ENCODE measurements around the gene LRRK1. TPM values are rescaled to one million over a fixed set of nuclear protein-coding genes. Genes with fewer than 3 reads are reported as not detected.

The LRRK1 gene
- polyA plus RNA-seq, 1 donor from 2014 or later, result 13.2 TPM

- H3K27me3 Mint-ChIP-seq, result no peaks in the 10 kb centered on the region
- H3K4me3 Mint-ChIP-seq, result peak overlapping the region in 3 of 4 donors; percentile 5 to 72 (median 12)
- H3K27ac Mint-ChIP-seq, result peak overlapping the region in 2 of 3 donors; percentile 6 to 28
- H3K4me1 Mint-ChIP-seq, result peaks cover 47 to 63% (median 61%) of the 10 kb centered on the region in 3 donors
- peaks cover 5% of the 10 kb centered on the region for H3K36me3 Mint-ChIP-seq
- no peaks in the 10 kb centered on the region for H3K9me3 Mint-ChIP-seq
These were observed 12.2 kb downstream of the LRRK1 start for GRCh38 chr15:100931143-100931890.

DNA sequence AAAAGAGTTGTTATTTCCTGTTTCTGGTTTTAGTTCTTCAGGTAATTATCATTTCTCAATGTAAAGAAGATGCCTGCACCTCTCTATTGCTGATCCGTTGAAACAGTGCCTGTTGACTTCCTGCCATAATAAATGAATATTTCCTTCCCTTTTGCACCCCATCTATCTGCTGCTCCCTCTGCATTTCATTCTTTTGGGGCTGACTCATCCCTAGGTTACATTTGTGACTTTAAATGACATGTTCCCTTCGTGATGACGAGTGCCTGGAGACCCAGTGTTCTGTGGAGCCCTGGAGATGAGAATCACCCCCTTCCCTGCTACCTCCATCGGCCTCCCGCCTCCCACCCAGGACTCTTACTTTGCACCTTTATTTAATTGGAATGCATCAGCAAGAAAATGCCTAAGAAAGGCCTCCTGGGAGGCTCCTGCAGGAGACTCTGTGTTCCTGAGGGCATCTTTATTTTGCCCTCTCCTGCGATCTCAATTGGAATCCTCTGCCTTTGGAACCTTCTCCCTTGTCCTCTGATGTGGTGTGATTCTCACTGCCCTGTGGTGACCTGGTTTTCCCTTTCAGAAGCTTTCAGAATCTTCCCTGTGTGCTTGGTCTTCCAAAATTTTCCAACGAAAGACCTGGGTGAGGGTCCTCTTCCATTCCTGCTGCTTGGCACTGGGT, 13.7 kb downstream of the LRRK1 start:
- H3K27me3 Mint-ChIP-seq, result no peaks in the 10 kb centered on the region
- peaks cover 5% of the 10 kb centered on the region for H3K36me3 Mint-ChIP-seq
- no peaks in the 10 kb centered on the region for H3K9me3 Mint-ChIP-seq
- peak overlapping the region in 2 of 4 donors; percentile 15 to 72 for H3K4me3 Mint-ChIP-seq
- H3K4me1 Mint-ChIP-seq, result peaks cover 38 to 50% (median 50%) of the 10 kb centered on the region in 3 donors
- H3K27ac Mint-ChIP-seq, result peak overlapping the region in 1 of 3 donors; percentile 28

- H3K27me3 Mint-ChIP-seq, result no peaks in the 10 kb centered on the region
- peak overlapping the region in 2 of 3 donors; percentile 29 to 80 for H3K27ac Mint-ChIP-seq
- no peak overlapping the region for H3K4me3 Mint-ChIP-seq
- peaks cover 3% of the 10 kb centered on the region for H3K36me3 Mint-ChIP-seq
- peaks cover 35 to 48% (median 46%) of the 10 kb centered on the region in 3 donors for H3K4me1 Mint-ChIP-seq
- H3K9me3 Mint-ChIP-seq, result no peaks in the 10 kb centered on the region
These were observed 15.0 kb downstream of the LRRK1 start for GRCh38 chr15:100934166-100934565.

GRCh38 chr15:100934726-100935125, 15.6 kb downstream of the LRRK1 start:
- Mint-ChIP-seq H3K9me3 (no peaks in the 10 kb centered on the region), H3K4me3 (peak overlapping the region in 3 of 4 donors; percentile 19 to 88 (median 45)), H3K4me1 (peaks cover 31 to 43% (median 42%) of the 10 kb centered on the region in 3 donors), H3K27ac (peak overlapping the region; percentile 6 to 80 (median 29)), H3K36me3 (peaks cover 3% of the 10 kb centered on the region), H3K27me3 (no peaks in the 10 kb centered on the region)

- no peak overlapping the region for H3K27ac Mint-ChIP-seq
- H3K4me1 Mint-ChIP-seq, result peaks cover 14 to 32% (median 28%) of the 10 kb centered on the region in 3 donors
- no peaks in the 10 kb centered on the region for H3K27me3 Mint-ChIP-seq
- H3K36me3 Mint-ChIP-seq, result peaks cover 3% of the 10 kb centered on the region
- H3K9me3 Mint-ChIP-seq, result no peaks in the 10 kb centered on the region
- no peak overlapping the region for H3K4me3 Mint-ChIP-seq
These were observed 18.0 kb downstream of the LRRK1 start for GRCh38 chr15:100937171-100937570.

DNA sequence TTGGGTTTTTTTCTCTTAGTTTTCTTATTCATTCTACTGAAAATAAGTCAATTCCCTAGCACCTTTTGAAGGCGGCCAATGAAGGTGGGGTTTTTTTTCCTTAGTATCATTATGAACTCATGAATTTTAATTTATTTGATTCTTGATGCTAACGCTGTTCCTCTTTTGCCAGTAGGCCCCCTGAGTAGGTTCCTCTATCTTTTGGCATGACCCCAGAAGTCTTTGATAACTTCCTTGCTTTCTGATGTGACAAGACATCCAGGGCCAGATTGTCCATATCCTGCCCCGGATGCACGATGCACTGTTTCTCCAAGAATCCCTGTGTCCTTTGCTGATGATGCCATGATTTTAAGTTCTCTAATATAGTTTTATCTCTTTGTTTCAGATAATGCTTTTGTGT, 20.6 kb downstream of the LRRK1 start:
- Mint-ChIP-seq H3K9me3 (no peaks in the 10 kb centered on the region), H3K4me1 (peaks cover 21 to 29% (median 28%) of the 10 kb centered on the region in 3 donors), H3K4me3 (no peak overlapping the region), H3K27me3 (no peaks in the 10 kb centered on the region), H3K27ac (no peak overlapping the region), H3K36me3 (peaks cover 5% of the 10 kb centered on the region)

DNA sequence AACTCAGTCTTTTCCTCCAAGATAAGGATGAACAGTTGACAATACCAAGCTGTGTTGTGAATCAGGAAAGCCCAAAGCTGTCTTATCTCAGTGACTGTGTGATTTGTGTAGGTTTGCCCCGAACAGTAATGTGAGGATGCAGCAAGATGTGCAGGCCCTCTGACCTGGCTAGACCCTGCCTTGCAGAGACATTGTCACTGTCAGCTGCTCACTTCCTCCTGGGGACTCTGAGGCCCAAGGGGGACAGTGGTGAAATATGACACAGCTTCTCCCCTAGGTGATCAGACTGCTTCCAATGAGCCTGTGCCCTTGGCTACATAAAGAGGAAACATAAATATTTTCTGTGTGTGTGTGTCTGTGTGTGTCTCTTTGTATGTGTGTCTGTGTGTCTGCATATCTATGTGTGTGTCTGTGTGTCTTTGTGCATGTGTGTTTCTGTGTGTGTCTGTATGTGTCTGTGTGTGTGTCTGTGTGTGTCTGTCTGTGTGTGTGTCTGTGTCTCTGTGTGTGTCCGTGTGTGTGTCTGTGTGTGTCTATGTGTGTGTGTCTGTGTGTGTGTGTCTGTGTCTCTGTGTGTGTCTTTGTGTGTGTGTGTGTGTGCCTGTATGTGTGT, 21.7 kb downstream of the LRRK1 start:
- no peak overlapping the region for H3K4me3 Mint-ChIP-seq
- peaks cover 5% of the 10 kb centered on the region for H3K36me3 Mint-ChIP-seq
- H3K9me3 Mint-ChIP-seq, result no peaks in the 10 kb centered on the region
- H3K27me3 Mint-ChIP-seq, result no peaks in the 10 kb centered on the region
- H3K27ac Mint-ChIP-seq, result no peak overlapping the region
- peaks cover 17 to 27% (median 25%) of the 10 kb centered on the region in 3 donors for H3K4me1 Mint-ChIP-seq

DNA sequence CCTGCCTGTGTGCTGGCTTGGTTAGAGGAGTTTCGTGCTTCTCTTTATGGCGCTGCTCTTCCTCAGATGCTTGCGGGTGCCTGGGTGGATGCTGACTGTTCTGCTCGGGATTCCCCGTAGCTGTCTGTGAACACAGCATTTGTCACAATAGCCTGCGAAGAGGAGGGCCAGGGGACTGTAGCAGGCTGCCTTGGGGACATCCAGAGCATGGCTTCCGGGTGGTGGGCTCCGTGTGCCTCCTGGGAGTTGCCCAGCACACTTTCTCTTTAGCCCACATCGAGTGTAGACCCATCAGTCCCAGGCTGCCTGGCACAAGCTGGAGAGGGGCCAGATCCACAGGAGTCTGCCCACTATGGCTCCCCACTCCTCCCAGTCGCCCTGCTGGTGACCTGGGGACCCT, 22.4 kb downstream of the LRRK1 start:
- Mint-ChIP-seq H3K9me3 (no peaks in the 10 kb centered on the region), H3K4me3 (peak overlapping the region in 1 of 4 donors; percentile 67), H3K27ac (no peak overlapping the region), H3K4me1 (peaks cover 17 to 27% (median 26%) of the 10 kb centered on the region in 3 donors), H3K36me3 (peaks cover 5% of the 10 kb centered on the region), H3K27me3 (no peaks in the 10 kb centered on the region)

- no peaks in the 10 kb centered on the region for H3K9me3 Mint-ChIP-seq
- H3K4me3 Mint-ChIP-seq, result peak overlapping the region in 2 of 4 donors; percentile 63 to 85
- no peaks in the 10 kb centered on the region for H3K27me3 Mint-ChIP-seq
- H3K36me3 Mint-ChIP-seq, result peaks cover 5% of the 10 kb centered on the region
- H3K27ac Mint-ChIP-seq, result peak overlapping the region in 2 of 3 donors; percentile 43 to 60
- H3K4me1 Mint-ChIP-seq, result peaks cover 15 to 33% (median 30%) of the 10 kb centered on the region in 3 donors
These were observed 23.7 kb downstream of the LRRK1 start for GRCh38 chr15:100942656-100943425.

DNA sequence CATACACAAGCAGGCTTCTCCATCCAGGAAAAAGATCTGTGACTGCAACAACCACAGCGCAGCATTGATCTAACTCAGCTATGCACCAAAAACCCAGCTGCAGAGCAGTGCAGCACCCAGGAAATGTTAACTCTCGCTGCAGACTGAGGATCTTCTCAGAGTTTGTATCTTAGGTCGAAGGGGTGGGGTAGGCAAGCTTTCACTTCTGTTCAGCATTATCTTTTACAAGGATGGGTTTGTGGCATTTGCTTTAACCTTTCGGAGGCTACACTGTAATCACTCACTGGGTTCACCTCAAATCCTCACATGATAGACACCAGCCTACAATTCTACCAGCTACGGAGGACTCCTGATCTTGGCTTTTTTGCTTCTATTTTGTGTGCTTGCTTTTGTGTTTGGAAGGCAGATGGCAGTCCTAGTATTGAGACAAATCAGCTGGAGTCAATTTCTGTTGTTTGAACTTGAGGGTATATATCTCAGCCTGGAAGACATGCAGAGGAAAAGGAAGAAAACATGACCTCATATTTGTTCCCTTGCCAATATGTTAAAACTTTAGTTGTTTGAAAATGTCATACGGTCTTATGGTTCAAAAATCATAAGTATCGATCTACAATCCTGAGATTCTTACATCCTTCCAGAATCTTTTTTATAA, 25.2 kb downstream of the LRRK1 start:
- Mint-ChIP-seq H3K27ac (peak overlapping the region in 1 of 3 donors; percentile 60), H3K4me1 (peaks cover 26 to 48% (median 42%) of the 10 kb centered on the region in 3 donors), H3K36me3 (peaks cover 5% of the 10 kb centered on the region), H3K9me3 (no peaks in the 10 kb centered on the region), H3K27me3 (no peaks in the 10 kb centered on the region), H3K4me3 (peak overlapping the region in 3 of 4 donors; percentile 15 to 45 (median 17))

DNA sequence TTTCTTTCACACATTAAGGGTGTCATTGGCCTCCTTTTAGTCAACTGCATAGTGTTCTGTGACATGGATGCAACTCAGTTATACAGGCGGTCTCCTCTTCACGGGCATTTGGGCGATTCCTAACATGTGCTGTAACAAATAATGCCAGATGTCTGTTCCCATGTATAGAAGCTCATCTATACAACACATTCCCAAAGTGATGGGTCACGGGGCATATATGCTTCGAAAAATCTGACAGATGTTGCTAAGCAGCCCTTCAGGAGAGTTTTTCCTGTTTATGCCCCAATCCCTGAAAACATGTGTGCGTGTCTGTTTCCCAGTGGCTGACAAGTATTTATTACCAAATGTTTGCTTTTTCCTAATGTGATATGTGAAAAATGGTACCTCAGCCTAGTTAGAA, 25.8 kb downstream of the LRRK1 start:
- Mint-ChIP-seq H3K36me3 (peaks cover 5% of the 10 kb centered on the region), H3K4me1 (peaks cover 27 to 54% (median 46%) of the 10 kb centered on the region in 3 donors), H3K27me3 (no peaks in the 10 kb centered on the region), H3K9me3 (no peaks in the 10 kb centered on the region), H3K4me3 (no peak overlapping the region), H3K27ac (no peak overlapping the region)

DNA sequence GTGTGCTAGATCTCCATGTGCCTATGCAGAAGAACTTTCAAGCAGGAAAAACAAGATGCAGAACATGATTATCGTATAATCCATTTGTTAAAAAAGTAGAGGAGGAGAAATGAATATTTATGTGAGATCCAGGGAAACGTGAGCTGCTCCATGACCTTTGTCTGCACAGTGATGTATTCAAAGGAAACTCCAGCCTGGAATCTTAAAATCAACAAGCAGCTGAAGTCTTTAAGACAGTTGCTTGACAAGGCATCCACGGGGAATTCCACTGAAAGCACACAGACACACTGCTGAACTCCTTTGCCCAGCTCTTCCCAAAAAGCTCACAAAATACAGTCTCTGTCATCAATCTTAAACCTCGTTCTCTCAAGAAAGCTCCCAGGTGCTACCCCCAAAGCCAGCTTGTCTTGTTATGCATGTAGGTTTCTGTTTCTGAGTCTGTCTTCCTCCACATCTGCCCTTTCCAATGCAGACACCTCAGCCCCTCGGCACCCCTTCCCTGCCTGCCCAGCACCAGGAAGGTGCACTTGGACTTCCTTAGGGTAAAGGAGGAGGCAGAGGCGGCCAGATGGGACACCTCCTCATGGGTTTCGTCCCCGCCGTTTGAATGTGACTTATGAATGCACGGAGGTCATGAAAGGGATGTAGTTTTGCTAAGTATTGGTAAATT, 28.7 kb downstream of the LRRK1 start:
- peaks cover 0 to 4% (median 0%) of the 10 kb centered on the region in 3 donors for H3K9me3 Mint-ChIP-seq
- peak overlapping the region; percentile 61 to 85 (median 82) for H3K4me3 Mint-ChIP-seq
- peak overlapping the region in 1 of 3 donors; percentile 17 for H3K27ac Mint-ChIP-seq
- H3K4me1 Mint-ChIP-seq, result peaks cover 29 to 51% (median 41%) of the 10 kb centered on the region in 3 donors
- H3K36me3 Mint-ChIP-seq, result peaks cover 5% of the 10 kb centered on the region
- no peaks in the 10 kb centered on the region for H3K27me3 Mint-ChIP-seq

DNA sequence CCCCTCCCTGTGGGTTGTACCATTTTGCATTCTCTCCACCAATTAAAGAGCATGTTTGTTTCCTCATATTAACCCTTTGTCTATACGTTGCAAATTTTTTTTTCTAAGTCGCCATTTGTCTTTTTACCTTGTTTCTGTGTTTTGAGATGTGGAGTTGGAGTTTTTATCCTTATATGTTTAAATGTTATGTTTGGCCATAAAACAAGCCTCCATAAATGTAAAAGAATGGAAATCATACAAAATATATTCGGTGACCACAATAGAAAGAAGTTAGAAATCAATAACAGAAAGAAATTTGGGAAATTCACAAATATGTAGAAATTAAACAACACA, 29.2 kb downstream of the LRRK1 start:
- H3K9me3 Mint-ChIP-seq, result peaks cover 0 to 4% (median 0%) of the 10 kb centered on the region in 3 donors
- peaks cover 25 to 50% (median 36%) of the 10 kb centered on the region in 3 donors for H3K4me1 Mint-ChIP-seq
- peak overlapping the region in 1 of 3 donors; percentile 17 for H3K27ac Mint-ChIP-seq
- H3K36me3 Mint-ChIP-seq, result peaks cover 5% of the 10 kb centered on the region
- H3K27me3 Mint-ChIP-seq, result no peaks in the 10 kb centered on the region
- H3K4me3 Mint-ChIP-seq, result peak overlapping the region; percentile 33 to 85 (median 82)
